Activated CD8-positive, alpha-beta memory T cell treated with anti-CD3 and anti-CD28 coated beads, Interleukin-2, amount 50 U/mL, for 24 hours (primary cell): ENCODE measurements around the gene PHACTR1.

Experiments
- DNase-seq: peaks from one replicate; pipeline ENCODE4 v3.0.0-alpha.2; 2020; ENCODE audit errors: extremely low read depth

PHACTR1 gene

GRCh38 chr6:12848964-12849808, 132.6 kb downstream of the PHACTR1 start:
- DNase-seq: no peak

GRCh38 chr6:12849809-12850198, 133.2 kb downstream of the PHACTR1 start:
- DNase-seq: no peak

DNA sequence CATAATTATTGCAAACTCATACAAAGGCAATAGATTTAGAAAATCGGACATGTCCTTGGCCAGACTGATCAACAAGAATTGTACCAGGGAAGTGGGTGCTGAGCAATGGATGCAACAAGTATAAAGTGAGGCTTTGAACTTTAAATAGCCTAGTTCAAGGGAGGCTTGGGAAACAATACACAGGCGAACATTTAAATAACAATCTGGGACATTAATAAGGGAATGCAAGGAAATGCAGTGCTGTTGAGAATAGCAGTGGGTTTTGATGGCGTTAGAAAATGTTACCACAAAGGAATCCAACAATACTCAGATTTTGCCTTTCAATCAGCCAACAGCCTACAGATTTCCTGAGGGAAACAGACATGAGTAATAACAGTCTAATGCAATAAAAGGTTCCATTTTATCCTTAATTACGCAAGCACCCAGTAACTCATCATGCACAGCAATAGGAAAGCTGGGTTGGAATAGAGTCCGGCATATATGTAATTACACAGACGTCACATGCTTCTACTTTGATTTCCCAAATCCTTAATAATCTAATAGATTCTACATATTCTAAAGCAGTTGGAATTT, 134.6 kb downstream of the PHACTR1 start:
- DNase-seq: no peak

- no peak for DNase-seq
These were observed 145.0 kb downstream of the PHACTR1 start for GRCh38 chr6:12861603-12862002.

- DNase-seq: no peak
These were observed 148.6 kb downstream of the PHACTR1 start for GRCh38 chr6:12865117-12865516.

GRCh38 chr6:12865671-12866181, 149.2 kb downstream of the PHACTR1 start:
- DNase-seq: no peak

- DNase-seq: no peak
These were observed 150.0 kb downstream of the PHACTR1 start for GRCh38 chr6:12866422-12867029.

DNA sequence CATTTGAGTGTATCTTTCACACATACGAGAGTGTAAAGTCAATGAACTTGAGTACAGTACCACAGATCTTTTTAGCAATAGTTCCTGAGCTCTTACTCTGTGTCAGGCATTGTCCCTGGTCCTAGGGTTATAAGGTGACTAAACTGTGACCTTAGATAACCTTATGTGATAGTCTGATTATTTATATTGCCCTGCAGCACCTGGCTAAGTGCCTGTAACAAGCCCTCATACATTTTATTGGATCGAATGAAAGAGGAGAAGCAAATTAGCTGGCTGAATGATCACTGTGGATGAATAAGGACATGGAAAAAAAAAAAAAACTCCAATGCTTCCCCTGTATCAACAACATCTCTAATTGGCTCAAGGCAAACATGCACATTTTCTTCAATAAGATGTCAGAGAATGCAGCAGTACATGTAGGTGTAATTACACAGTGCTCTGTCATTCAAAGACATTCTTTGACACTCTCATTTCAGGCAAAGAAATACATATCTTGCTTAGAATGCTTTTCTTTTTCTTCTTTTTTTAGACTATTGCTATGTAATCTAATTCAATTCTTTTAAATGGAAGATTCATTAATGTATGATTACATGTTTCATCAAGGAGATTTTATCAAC, 153.4 kb downstream of the PHACTR1 start:
- DNase-seq: no peak

GRCh38 chr6:12873691-12874090, 157.1 kb downstream of the PHACTR1 start:
- no peak for DNase-seq

GRCh38 chr6:12875051-12875450, 158.5 kb downstream of the PHACTR1 start:
- DNase-seq: no peak

DNA sequence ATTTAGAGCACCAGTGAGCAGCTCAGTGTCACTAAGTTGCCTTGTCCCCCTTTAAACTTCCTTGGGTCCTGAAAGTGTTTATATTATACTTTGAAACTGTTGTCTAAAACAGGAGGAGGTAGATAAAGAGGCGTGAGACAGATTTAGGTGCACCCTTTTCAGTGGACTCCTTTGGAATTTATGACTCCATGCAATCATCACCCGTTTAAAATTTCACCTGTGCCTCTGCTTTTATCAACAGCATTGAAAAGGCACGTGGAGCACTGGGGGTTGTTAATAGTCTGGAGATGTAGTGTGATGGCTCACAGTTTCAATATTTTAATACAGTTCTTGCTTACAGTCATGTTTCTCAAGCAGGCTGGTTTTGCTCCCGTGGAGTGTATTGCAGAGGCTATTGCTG, 162.2 kb downstream of the PHACTR1 start:
- DNase-seq: no peak

- DNase-seq: no peak
These were observed 166.3 kb downstream of the PHACTR1 start for GRCh38 chr6:12882761-12883290.

GRCh38 chr6:12884983-12885382, 168.4 kb downstream of the PHACTR1 start:
- no peak for DNase-seq

DNA sequence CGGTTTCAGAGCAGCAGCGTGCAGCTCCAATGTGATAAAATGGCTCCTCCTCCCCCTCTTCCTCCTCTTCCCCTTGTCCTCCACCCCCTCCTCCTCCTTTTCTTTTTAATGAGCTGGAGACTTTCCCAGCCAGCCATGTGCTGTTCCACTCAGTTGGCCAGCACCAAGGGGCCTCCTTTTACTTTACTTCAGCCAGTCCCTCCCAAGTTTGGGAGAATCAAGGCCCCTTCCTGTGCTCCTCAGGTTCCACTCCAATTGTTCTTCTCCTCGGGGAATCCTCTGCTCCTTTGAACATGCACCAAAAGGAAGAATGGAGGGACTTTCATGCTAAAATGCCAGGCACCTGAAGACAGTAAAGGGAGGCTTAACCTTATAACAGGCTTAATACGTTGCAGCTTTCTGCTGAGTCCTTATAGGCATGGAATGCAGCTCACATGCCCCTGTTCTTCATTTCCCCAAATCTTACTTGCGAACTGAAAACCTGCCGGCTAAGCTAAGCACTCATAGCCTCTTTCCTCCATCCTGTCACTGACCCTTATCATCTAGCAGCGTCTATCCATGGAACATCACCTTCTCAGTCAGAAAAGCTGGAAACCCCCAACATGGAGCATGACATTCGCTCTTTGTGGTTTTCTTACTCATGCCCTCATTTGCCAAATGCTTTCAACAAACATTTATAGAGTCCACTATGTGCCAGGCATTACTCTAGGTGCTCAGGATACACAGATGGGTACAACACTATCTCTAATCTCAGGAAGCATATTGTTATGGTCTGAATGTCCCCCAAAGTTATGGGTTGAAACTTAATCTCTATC, 170.6 kb downstream of the PHACTR1 start:
- DNase-seq: no peak

DNA sequence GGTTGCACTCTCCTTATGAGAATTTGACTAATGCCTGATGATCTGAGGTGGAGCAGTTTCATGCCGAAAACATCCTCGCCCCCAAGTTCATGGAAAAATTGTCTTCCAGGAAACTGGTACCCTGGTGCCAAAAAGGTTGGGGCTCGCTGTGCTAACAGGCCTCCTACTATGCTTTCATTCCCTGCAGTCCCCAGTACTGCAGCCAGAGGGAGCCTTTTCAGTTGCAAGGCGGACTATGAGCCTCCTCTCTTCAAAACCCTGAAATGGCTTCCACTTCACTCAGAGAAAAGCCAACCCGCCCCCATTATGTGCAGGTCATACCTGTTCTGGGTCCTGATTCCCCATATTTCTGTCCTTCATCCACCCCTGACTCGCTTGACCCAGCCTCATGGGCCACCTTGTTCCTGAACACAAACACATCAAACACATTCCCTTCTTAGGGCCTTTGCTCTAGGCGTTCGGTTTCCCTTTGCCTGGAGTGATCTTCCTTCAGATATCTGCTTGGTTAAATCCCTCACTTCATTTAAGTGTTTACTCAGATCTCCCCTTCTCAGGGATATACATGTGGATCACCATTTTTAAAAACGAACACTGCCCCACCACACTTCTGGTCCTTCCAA, 173.7 kb downstream of the PHACTR1 start:
- DNase-seq: no peak

GRCh38 chr6:12891595-12891994, 175.0 kb downstream of the PHACTR1 start:
- DNase-seq: no peak

- no peak for DNase-seq
These were observed 175.6 kb downstream of the PHACTR1 start for GRCh38 chr6:12892151-12892550.

DNA sequence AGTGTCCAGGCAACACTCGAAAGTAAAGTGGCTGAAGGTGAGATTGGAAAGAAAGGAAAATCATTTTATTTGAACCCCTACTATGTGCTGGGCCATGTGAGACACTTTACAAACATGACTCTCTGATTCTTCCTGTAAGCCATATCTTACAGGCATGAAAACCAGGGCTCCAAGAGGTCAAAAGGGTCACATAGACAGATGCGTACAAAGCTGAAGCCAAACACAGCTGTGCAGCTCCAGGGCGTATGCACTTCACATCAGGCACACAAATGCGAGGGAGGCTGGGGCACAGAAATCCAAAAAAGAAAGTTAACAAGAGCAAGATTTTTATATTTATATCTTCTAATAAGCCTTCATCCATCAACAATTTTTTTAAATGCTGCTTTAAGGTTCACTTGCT, 176.5 kb downstream of the PHACTR1 start:
- DNase-seq: no peak

DNA sequence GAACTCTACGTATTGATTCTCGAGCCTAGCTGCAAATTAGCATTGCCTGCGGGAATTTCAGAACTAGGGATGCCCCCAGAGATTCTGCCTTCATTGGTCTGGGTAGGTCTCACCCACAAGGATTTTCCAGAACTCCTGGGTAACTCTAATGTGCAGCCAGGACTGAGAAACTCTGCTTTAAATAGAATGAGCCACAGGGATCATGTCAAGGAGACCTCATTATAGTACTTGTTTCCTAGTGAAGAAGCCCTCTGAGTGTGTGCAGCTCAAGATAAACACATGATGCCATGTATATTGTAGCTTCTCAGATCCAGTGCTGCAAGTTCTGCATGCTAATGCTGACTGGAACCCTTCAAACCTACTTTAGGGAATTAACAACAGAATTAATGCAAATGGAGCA, 179.2 kb downstream of the PHACTR1 start:
- DNase-seq: no peak

GRCh38 chr6:12896208-12896733, 179.7 kb downstream of the PHACTR1 start:
- no peak for DNase-seq

- DNase-seq: no peak
These were observed 182.0 kb downstream of the PHACTR1 start for GRCh38 chr6:12898603-12899002.
